HCT116 (cell line): Measurements from ENCODE around the gene PEX11G.

Source experiments
- EZH2 ChIP-seq: fragments of 200-600 bp; sonication (generic); IDR thresholded peaks from 2 replicates; pipeline ENCODE4 v1.6.1; 2017; ENCODE audit warnings: antibody characterized with exemption, mixed run types
- POLR2A ChIP-seq: IDR thresholded peaks from 2 replicates; pipeline ENCODE4 v1.7.0; 2011; ENCODE audit warnings: borderline replicate concordance; ENCODE audit not compliant: insufficient read depth, insufficient read length; ENCODE audit errors: extremely low read depth
- POLR2AphosphoS5 ChIP-seq: IDR thresholded peaks from 2 replicates; pipeline ENCODE4 v1.6.1; 2011; ENCODE audit warnings: mild to moderate bottlenecking, low read depth, low read length, moderate library complexity
- SP1 ChIP-seq: IDR thresholded peaks from 2 replicates; pipeline ENCODE4 v1.6.1; 2012; ENCODE audit warnings: low read depth
- TF ChIP-seq, protein P1 (sequence below), 3 experiments: fragments of 200-600 bp in 1 of 3; sonication (generic) in 1 of 3; IDR thresholded peaks in 2 of 3; conservative IDR thresholded peaks in 1 of 3; 2 replicates each; pipeline ENCODE4 v1.5.1; 2012 to 2017; ENCODE audit warnings: low read depth in 2 of 3, low read length in 2 of 3, antibody characterized with exemption in 1 of 3, borderline replicate concordance in 1 of 3, control low read depth in 1 of 3, mild to moderate bottlenecking in 1 of 3, mixed read lengths in 1 of 3, mixed run types in 1 of 3, moderate library complexity in 1 of 3; ENCODE audit not compliant: insufficient read depth in 1 of 3
- TF ChIP-seq, protein P2 (sequence below): IDR thresholded peaks from 2 replicates; pipeline ENCODE4 v1.6.1; 2012; ENCODE audit warnings: low read depth

DNA sequence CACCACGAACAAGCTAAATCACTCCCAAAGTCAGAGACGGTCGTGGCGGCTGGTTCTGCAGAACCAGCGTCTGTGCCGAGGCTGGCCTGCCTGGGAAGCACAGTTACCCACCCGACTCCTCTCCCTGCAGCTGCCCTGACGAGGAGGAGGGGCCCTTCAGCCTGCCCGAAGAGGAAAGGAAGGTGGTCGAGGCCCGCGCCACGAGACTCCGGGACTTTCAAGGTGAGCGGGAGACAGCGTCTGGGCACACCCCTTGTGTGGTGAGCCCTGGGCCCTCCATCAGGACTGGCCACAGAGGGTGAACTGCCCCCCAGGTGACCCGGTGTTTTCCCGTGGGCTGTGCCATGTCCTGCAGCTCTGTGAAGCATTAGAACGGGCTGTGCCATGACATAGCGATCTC is 29.1 kb downstream of the PEX11G start:
- TF ChIP-seq POLR2AphosphoS5, result no peak
- TF ChIP-seq EZH2, result no peak
- TF ChIP-seq, protein P1, sequence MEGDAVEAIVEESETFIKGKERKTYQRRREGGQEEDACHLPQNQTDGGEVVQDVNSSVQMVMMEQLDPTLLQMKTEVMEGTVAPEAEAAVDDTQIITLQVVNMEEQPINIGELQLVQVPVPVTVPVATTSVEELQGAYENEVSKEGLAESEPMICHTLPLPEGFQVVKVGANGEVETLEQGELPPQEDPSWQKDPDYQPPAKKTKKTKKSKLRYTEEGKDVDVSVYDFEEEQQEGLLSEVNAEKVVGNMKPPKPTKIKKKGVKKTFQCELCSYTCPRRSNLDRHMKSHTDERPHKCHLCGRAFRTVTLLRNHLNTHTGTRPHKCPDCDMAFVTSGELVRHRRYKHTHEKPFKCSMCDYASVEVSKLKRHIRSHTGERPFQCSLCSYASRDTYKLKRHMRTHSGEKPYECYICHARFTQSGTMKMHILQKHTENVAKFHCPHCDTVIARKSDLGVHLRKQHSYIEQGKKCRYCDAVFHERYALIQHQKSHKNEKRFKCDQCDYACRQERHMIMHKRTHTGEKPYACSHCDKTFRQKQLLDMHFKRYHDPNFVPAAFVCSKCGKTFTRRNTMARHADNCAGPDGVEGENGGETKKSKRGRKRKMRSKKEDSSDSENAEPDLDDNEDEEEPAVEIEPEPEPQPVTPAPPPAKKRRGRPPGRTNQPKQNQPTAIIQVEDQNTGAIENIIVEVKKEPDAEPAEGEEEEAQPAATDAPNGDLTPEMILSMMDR (IDR thresholded peaks at IDR 0.05 in 2 of 3, conservative IDR thresholded peaks at IDR 0.05 in 1 of 3; ENCODE audit: borderline replicate concordance in 1 of 3, insufficient read depth in 1 of 3, low read depth in 2 of 3, low read length in 2 of 3), result no peak
- TF ChIP-seq POLR2A, result no peak
- TF ChIP-seq, protein P2, sequence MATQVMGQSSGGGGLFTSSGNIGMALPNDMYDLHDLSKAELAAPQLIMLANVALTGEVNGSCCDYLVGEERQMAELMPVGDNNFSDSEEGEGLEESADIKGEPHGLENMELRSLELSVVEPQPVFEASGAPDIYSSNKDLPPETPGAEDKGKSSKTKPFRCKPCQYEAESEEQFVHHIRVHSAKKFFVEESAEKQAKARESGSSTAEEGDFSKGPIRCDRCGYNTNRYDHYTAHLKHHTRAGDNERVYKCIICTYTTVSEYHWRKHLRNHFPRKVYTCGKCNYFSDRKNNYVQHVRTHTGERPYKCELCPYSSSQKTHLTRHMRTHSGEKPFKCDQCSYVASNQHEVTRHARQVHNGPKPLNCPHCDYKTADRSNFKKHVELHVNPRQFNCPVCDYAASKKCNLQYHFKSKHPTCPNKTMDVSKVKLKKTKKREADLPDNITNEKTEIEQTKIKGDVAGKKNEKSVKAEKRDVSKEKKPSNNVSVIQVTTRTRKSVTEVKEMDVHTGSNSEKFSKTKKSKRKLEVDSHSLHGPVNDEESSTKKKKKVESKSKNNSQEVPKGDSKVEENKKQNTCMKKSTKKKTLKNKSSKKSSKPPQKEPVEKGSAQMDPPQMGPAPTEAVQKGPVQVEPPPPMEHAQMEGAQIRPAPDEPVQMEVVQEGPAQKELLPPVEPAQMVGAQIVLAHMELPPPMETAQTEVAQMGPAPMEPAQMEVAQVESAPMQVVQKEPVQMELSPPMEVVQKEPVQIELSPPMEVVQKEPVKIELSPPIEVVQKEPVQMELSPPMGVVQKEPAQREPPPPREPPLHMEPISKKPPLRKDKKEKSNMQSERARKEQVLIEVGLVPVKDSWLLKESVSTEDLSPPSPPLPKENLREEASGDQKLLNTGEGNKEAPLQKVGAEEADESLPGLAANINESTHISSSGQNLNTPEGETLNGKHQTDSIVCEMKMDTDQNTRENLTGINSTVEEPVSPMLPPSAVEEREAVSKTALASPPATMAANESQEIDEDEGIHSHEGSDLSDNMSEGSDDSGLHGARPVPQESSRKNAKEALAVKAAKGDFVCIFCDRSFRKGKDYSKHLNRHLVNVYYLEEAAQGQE, result no peak
- no peak for TF ChIP-seq SP1
